Osteoblast (primary cell): ENCODE data around the gene ANXA11. TPM values are rescaled to one million over a fixed set of nuclear protein-coding genes. Genes with fewer than 3 reads are reported as not detected.
A peak's percentile ranks its signal among the peaks of the same experiment; 100 is the strongest.

Source experiments
- DNase-seq: peaks from one replicate; pipeline ENCODE4 v3.0.0; 2011; ENCODE audit warnings: low spot score, mixed read lengths; ENCODE audit not compliant: insufficient read length; ENCODE audit errors: missing footprints
- H2AFZ ChIP-seq: 2 replicates; pipeline ENCODE4 v1.6.0; 2011; ENCODE audit warnings: mild to moderate bottlenecking, low read length
- H3K27ac ChIP-seq: 2 replicates; pipeline ENCODE4 v1.5.1; 2011; ENCODE audit warnings: mild to moderate bottlenecking, low read depth, low read length, moderate library complexity
- H3K27me3 ChIP-seq: 2 replicates; pipeline ENCODE4 v1.6.0; 2012; ENCODE audit warnings: mild to moderate bottlenecking, control low read depth, inconsistent platforms, low read length, moderate library complexity; ENCODE audit not compliant: insufficient read depth
- H3K36me3 ChIP-seq: 2 replicates; pipeline ENCODE4 v1.5.1; 2011; ENCODE audit warnings: mild to moderate bottlenecking, low read length, control low read depth, moderate library complexity; ENCODE audit not compliant: insufficient read depth
- H3K4me1 ChIP-seq: 2 replicates; pipeline ENCODE4 v1.5.1; 2011; ENCODE audit warnings: mild to moderate bottlenecking, low read length, control low read depth, moderate library complexity; ENCODE audit not compliant: insufficient read depth
- H3K4me2 ChIP-seq: 2 replicates; pipeline ENCODE4 v1.6.0; 2011; ENCODE audit warnings: mild to moderate bottlenecking, low read length; ENCODE audit not compliant: insufficient read depth
- H3K4me3 ChIP-seq: fragments of 200-600 bp; sonication (generic); 3 replicates; pipeline ENCODE4 v1.5.1; 2012; ENCODE audit warnings: mild to moderate bottlenecking, low read length, inconsistent platforms; ENCODE audit not compliant: insufficient read depth
- H3K79me2 ChIP-seq: 2 replicates; pipeline ENCODE4 v1.6.0; 2012; ENCODE audit warnings: mild to moderate bottlenecking, low read length, control low read depth, inconsistent platforms; ENCODE audit not compliant: insufficient read depth
- H3K9me3 ChIP-seq: 2 replicates; pipeline ENCODE4 v1.5.1; 2011; ENCODE audit warnings: low read depth, low read length, control low read depth
- H4K20me1 ChIP-seq: 2 replicates; pipeline ENCODE4 v1.6.0; 2012; ENCODE audit warnings: mild to moderate bottlenecking, low read length, control low read depth; ENCODE audit not compliant: insufficient read depth
- CTCF ChIP-seq: IDR thresholded peaks from 2 replicates; pipeline ENCODE4 v1.5.1; 2011; ENCODE audit warnings: mild to moderate bottlenecking, low read depth, low read length, moderate library complexity; ENCODE audit errors: extremely low read depth
- total RNA-seq: library from RNA; depleted of rRNA; stranded (reverse); fragments of >200 nt; gene quantifications from 2 replicates; pipeline ENCODE4 v1.2.3, GENCODE V29; 2012

Gene ANXA11
- total RNA-seq, 1 donor = 112 TPM

GRCh38 chr10:80201608-80202141 is 3.7 kb downstream of the ANXA11 start:
- no peak overlapping the region for H2AFZ ChIP-seq
- no peak overlapping the region for H3K4me2 ChIP-seq
- TF ChIP-seq CTCF = no peak
- H3K4me1 ChIP-seq = peaks cover 65% of the 10 kb centered on the region
- H4K20me1 ChIP-seq = peaks cover 29% of the 10 kb centered on the region
- peaks cover 5% of the 10 kb centered on the region for H3K36me3 ChIP-seq
- no peaks in the 10 kb centered on the region for H3K27me3 ChIP-seq
- DNase-seq = no peak
- H3K9me3 ChIP-seq = no peaks in the 10 kb centered on the region
- peak overlapping the region; percentile 97 for H3K27ac ChIP-seq
- H3K79me2 ChIP-seq = peaks cover 92% of the 10 kb centered on the region
- no peak overlapping the region for H3K4me3 ChIP-seq

GRCh38 chr10:80200687-80201086 is 4.7 kb downstream of the ANXA11 start:
- no peak for TF ChIP-seq CTCF
- peaks cover 5% of the 10 kb centered on the region for H3K36me3 ChIP-seq
- H2AFZ ChIP-seq = no peak overlapping the region
- H3K27ac ChIP-seq = peak overlapping the region; percentile 97
- H3K4me1 ChIP-seq = peaks cover 64% of the 10 kb centered on the region
- peaks cover 38% of the 10 kb centered on the region for H4K20me1 ChIP-seq
- H3K4me2 ChIP-seq = peak overlapping the region; percentile 69
- no peak overlapping the region for H3K4me3 ChIP-seq
- no peaks in the 10 kb centered on the region for H3K9me3 ChIP-seq
- no peak for DNase-seq
- no peaks in the 10 kb centered on the region for H3K27me3 ChIP-seq
- peaks cover 92% of the 10 kb centered on the region for H3K79me2 ChIP-seq

DNA sequence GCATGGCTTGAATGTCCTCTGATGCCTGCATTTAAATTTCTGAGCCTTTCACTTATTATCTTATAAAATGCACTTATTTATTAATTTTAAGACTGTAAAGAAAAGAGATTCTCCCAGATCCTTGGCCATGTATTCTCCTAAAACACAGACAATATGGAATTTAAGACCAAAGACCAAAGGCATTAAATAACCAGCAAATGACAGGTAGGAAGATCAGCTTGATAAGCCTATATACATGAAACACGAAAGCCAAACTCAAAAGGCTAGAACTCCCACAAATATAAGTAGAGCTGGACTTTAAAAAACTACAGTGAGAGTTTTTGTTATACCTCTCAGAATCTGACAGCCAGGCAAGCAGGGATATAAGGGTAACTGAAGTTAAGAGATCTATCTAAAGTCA is 5.1 kb downstream of the ANXA11 start:
- TF ChIP-seq CTCF = no peak
- peaks cover 62% of the 10 kb centered on the region for H3K4me1 ChIP-seq
- H3K27ac ChIP-seq = peak overlapping the region; percentile 97
- H3K36me3 ChIP-seq = peaks cover 6% of the 10 kb centered on the region
- H3K79me2 ChIP-seq = peaks cover 92% of the 10 kb centered on the region
- no peaks in the 10 kb centered on the region for H3K27me3 ChIP-seq
- H3K9me3 ChIP-seq = no peaks in the 10 kb centered on the region
- H2AFZ ChIP-seq = no peak overlapping the region
- DNase-seq = no peak
- no peak overlapping the region for H3K4me3 ChIP-seq
- peaks cover 39% of the 10 kb centered on the region for H4K20me1 ChIP-seq
- H3K4me2 ChIP-seq = peak overlapping the region; percentile 69

DNA sequence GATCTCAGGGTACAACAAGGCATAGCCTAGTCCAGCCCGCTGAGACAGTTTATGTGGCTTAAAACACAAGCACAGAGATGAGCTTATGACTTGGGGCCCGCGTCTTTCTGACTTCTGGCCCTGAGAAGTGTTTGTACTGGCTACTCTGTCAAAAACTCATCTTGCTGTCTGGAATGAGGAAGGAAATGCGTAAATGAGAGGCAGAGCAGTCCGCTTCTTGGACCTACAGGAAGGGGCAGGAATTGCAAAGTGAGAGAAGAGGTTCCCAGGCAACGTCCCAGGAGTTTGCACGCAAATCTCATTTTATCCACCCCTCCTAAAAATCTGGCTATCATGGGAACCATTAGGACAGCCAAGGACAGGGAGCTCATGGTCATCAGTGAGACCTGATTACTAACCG is 5.5 kb downstream of the ANXA11 start:
- TF ChIP-seq CTCF = peak; percentile 30
- peak overlapping the region; percentile 69 for H3K4me2 ChIP-seq
- peak overlapping the region; percentile 97 for H3K27ac ChIP-seq
- H3K9me3 ChIP-seq = no peaks in the 10 kb centered on the region
- H3K27me3 ChIP-seq = no peaks in the 10 kb centered on the region
- peaks cover 43% of the 10 kb centered on the region for H4K20me1 ChIP-seq
- peaks cover 10% of the 10 kb centered on the region for H3K36me3 ChIP-seq
- H3K79me2 ChIP-seq = peaks cover 92% of the 10 kb centered on the region
- H3K4me3 ChIP-seq = no peak overlapping the region
- DNase-seq = peak; percentile 94
- H3K4me1 ChIP-seq = peaks cover 62% of the 10 kb centered on the region
- no peak overlapping the region for H2AFZ ChIP-seq
